Esophagus muscularis mucosa (tissue), 3 donors: ENCODE data around the gene MAT2B.

Source experiments
- POLR2A ChIP-seq: fragments of 450-650 bp; IDR thresholded peaks from one replicate; pipeline ENCODE4 v1.6.1; 2017; ENCODE audit warnings: antibody characterized with exemption, moderate library complexity, mild to moderate bottlenecking, low read depth
- TF ChIP-seq, protein P1 (sequence below), 3 experiments: fragments of 200-600 bp in 2 of 3; fragments of 450-650 bp in 1 of 3; sonication (generic) in 2 of 3; IDR thresholded peaks; one replicate each; pipeline ENCODE4 v1.5.1; 2017 to 2019; ENCODE audit warnings: antibody characterized with exemption in 3 of 3, mild to moderate bottlenecking in 2 of 3, moderate library complexity in 1 of 3

DNA sequence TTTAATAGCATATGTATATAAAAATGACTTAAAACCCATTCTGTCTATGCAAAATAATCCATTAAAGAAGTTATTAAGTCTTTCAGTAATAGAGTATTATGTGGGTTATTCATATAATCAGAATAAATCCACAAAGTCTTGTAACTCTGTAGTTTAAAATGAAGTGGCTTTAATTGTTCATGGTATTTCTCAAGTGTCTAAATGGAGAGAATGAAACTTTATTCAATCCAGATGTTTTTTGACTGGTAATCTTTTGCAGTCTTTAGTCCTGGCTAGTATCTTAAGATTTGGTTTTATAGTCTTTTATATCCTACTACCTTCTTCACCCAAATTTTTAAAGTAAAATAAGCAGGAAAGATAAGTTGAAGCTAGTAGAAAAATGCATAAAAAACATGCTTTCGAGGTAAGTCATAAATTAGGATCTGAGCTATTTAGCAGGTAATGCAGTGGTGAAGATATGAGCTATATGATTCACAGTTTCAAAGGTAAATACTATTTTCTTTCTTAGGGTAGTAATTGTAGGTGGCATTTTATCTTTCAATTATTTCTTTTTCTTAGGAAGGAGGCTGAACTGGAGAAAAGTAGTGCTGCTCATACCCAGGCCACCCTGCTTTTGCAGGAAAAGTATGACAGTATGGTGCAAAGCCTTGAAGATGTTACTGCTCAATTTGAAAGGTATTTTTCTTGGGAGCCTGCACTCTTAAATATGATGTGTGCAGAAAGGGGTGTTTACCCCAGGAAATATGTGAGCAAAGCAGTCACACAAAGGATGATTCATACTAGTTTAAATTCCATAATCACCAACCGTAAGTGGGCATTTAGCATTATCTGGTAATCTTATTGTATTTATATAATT, 27.1 kb upstream of the MAT2B start:
- TF ChIP-seq, protein P1, sequence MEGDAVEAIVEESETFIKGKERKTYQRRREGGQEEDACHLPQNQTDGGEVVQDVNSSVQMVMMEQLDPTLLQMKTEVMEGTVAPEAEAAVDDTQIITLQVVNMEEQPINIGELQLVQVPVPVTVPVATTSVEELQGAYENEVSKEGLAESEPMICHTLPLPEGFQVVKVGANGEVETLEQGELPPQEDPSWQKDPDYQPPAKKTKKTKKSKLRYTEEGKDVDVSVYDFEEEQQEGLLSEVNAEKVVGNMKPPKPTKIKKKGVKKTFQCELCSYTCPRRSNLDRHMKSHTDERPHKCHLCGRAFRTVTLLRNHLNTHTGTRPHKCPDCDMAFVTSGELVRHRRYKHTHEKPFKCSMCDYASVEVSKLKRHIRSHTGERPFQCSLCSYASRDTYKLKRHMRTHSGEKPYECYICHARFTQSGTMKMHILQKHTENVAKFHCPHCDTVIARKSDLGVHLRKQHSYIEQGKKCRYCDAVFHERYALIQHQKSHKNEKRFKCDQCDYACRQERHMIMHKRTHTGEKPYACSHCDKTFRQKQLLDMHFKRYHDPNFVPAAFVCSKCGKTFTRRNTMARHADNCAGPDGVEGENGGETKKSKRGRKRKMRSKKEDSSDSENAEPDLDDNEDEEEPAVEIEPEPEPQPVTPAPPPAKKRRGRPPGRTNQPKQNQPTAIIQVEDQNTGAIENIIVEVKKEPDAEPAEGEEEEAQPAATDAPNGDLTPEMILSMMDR (IDR thresholded peaks at IDR 0.05) = no peak
- TF ChIP-seq POLR2A = no peak
